Mesodermal cell (in vitro differentiated cells): ENCODE measurements around the gene PPM1H.

Source experiments
- H3K27ac ChIP-seq: 2 replicates; pipeline ENCODE4 v1.7.0; 2013; ENCODE audit warnings: mild to moderate bottlenecking, low read depth, low read length, moderate library complexity; ENCODE audit not compliant: severe bottlenecking
- H3K36me3 ChIP-seq: 2 replicates; pipeline ENCODE4 v1.7.1; 2013; ENCODE audit warnings: mild to moderate bottlenecking, low read length, moderate library complexity; ENCODE audit not compliant: control insufficient read depth, insufficient read depth
- H3K4me1 ChIP-seq: one replicate; pipeline ENCODE4 v1.7.1; 2013; ENCODE audit warnings: mild to moderate bottlenecking, low read length; ENCODE audit not compliant: insufficient read depth, control insufficient read depth, poor library complexity, severe bottlenecking
- H3K4me3 ChIP-seq: 2 replicates; pipeline ENCODE4 v1.7.0; 2013; ENCODE audit warnings: low read length, control low read depth, mild to moderate bottlenecking; ENCODE audit not compliant: insufficient read depth, poor library complexity, severe bottlenecking; ENCODE audit errors: extremely low read depth
- H3K9me3 ChIP-seq: 2 replicates; pipeline ENCODE4 v1.7.1; 2013; ENCODE audit warnings: mild to moderate bottlenecking, low read length, moderate library complexity; ENCODE audit not compliant: control insufficient read depth
- WGBS, 2 experiments: methylation state at CpG; one replicate each; pipeline ENCODE4 v1.1.5; 2013; ENCODE audit warnings: missing lambda C conversion rate in 2 of 2; ENCODE audit not compliant: insufficient coverage in 2 of 2; 5-methylcytosine and 5-hydroxymethylcytosine counted together

PPM1H gene

GRCh38 chr12:62757048-62757447, 177.9 kb downstream of the PPM1H start:
- Histone ChIP-seq H3K27ac (no peak overlapping the region), H3K4me1 (peaks cover 12% of the 10 kb centered on the region), H3K4me3 (no peak overlapping the region), H3K9me3 (peaks cover 5% of the 10 kb centered on the region), H3K36me3 (no peaks in the 10 kb centered on the region)
- WGBS, 2 experiments, result 83% methylated on average over 1 of the region's 2 CpGs; no CpG with 5 or more reads in 1 of the 2 experiments

GRCh38 chr12:62754706-62755105, 180.2 kb downstream of the PPM1H start:
- H3K4me3 ChIP-seq, result no peak overlapping the region
- no peak overlapping the region for H3K27ac ChIP-seq
- H3K9me3 ChIP-seq, result peaks cover 5% of the 10 kb centered on the region
- H3K36me3 ChIP-seq, result no peaks in the 10 kb centered on the region
- H3K4me1 ChIP-seq, result no peaks in the 10 kb centered on the region
- 96 to 100% methylated on average over 3 of the region's 5 CpGs for WGBS, 2 experiments

GRCh38 chr12:62751810-62752155, 183.2 kb downstream of the PPM1H start:
- H3K27ac ChIP-seq, result no peak overlapping the region
- WGBS, 2 experiments, result 80 to 83% methylated on average over 1 to 2 of the region's 2 CpGs
- H3K9me3 ChIP-seq, result no peaks in the 10 kb centered on the region

GRCh38 chr12:62750941-62751809, 183.8 kb downstream of the PPM1H start:
- Histone ChIP-seq H3K36me3 (no peaks in the 10 kb centered on the region), H3K27ac (no peak overlapping the region), H3K9me3 (no peaks in the 10 kb centered on the region), H3K4me1 (no peaks in the 10 kb centered on the region), H3K4me3 (no peak overlapping the region)
- 84 to 90% methylated on average over 5 to 8 of the region's 10 CpGs for WGBS, 2 experiments

More at GRCh38 chr12:62751810-62752155, 183.2 kb downstream of the PPM1H start:
- Histone ChIP-seq H3K4me1 (no peaks in the 10 kb centered on the region), H3K4me3 (no peak overlapping the region), H3K36me3 (no peaks in the 10 kb centered on the region)

GRCh38 chr12:62749586-62749985, 185.4 kb downstream of the PPM1H start:
- Histone ChIP-seq H3K9me3 (no peaks in the 10 kb centered on the region), H3K36me3 (no peaks in the 10 kb centered on the region), H3K4me3 (no peak overlapping the region), H3K4me1 (peaks cover 3% of the 10 kb centered on the region), H3K27ac (no peak overlapping the region)
- WGBS, 2 experiments, result 100% methylated on average over 1 of the region's 1 CpG; no CpG with 5 or more reads in 1 of the 2 experiments

- 87 to 100% methylated on average over 3 to 4 of the region's 4 CpGs for WGBS, 2 experiments
- Histone ChIP-seq H3K4me1 (peaks cover 3% of the 10 kb centered on the region), H3K27ac (no peak overlapping the region)
These were observed 185.9 kb downstream of the PPM1H start for GRCh38 chr12:62748941-62749468.

GRCh38 chr12:62744551-62744950, 190.4 kb downstream of the PPM1H start:
- peaks cover 3% of the 10 kb centered on the region for H3K4me1 ChIP-seq
- 83 to 91% methylated on average over 4 to 5 of the region's 5 CpGs for WGBS, 2 experiments

More at GRCh38 chr12:62748941-62749468, 185.9 kb downstream of the PPM1H start:
- Histone ChIP-seq H3K4me3 (no peak overlapping the region), H3K9me3 (no peaks in the 10 kb centered on the region), H3K36me3 (no peaks in the 10 kb centered on the region)

GRCh38 chr12:62739266-62740015, 195.5 kb downstream of the PPM1H start:
- H3K4me1 ChIP-seq, result no peaks in the 10 kb centered on the region
- H3K4me3 ChIP-seq, result no peak overlapping the region
- no peaks in the 10 kb centered on the region for H3K9me3 ChIP-seq
- H3K27ac ChIP-seq, result no peak overlapping the region
- 88 to 91% methylated on average over 6 to 8 of the region's 9 CpGs for WGBS, 2 experiments
- no peaks in the 10 kb centered on the region for H3K36me3 ChIP-seq

More at GRCh38 chr12:62744551-62744950, 190.4 kb downstream of the PPM1H start:
- Histone ChIP-seq H3K4me3 (no peak overlapping the region), H3K36me3 (no peaks in the 10 kb centered on the region), H3K9me3 (no peaks in the 10 kb centered on the region), H3K27ac (no peak overlapping the region)

- Histone ChIP-seq H3K36me3 (no peaks in the 10 kb centered on the region), H3K4me3 (no peak overlapping the region), H3K27ac (no peak overlapping the region), H3K4me1 (no peaks in the 10 kb centered on the region), H3K9me3 (no peaks in the 10 kb centered on the region)
- 90 to 96% methylated on average over 3 to 7 of the region's 8 CpGs for WGBS, 2 experiments
These were observed 196.3 kb downstream of the PPM1H start for GRCh38 chr12:62738616-62739015.

GRCh38 chr12:62738105-62738504, 196.8 kb downstream of the PPM1H start:
- no peaks in the 10 kb centered on the region for H3K36me3 ChIP-seq
- no peaks in the 10 kb centered on the region for H3K4me1 ChIP-seq
- WGBS, 2 experiments, result 93 to 100% methylated on average over 2 to 3 of the region's 3 CpGs
- H3K9me3 ChIP-seq, result no peaks in the 10 kb centered on the region
- no peak overlapping the region for H3K27ac ChIP-seq
- H3K4me3 ChIP-seq, result no peak overlapping the region
